Measurements from ENCODE around the gene EDDM3A. TPM values are rescaled to one million over a fixed set of nuclear protein-coding genes. Genes with fewer than 3 reads are reported as not detected.

The EDDM3A gene
- total and polyA plus RNA-seq, 2 experiments from 2014 or later: not detected

DNA sequence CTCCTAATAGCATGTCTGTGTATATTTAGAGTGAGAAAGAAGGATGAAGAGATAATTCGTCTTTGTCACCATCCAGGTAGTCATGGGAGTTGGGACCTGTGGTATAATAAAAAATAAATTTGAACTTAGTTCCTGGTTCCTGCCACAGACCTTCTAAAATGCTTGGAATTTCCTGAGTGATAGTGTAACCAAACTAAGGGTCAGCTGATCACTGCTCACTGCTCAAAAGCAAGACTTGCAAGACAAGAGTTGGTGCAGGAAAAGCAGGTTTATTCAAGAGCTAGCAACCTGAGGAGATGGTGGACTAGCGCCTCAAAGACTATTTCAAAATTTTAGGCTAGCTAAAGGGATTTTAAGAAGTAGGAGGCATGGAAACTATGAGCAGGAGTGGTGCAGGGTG lies 38.1 kb upstream of the EDDM3A start:
- H4K20me1 ChIP-seq (replicated peaks; ENCODE audit: insufficient read depth): no peaks in the 10 kb centered on the region
- H3K4me3 Mint-ChIP-seq: no peak overlapping the region; the same call in 2 of the 3 replicates
- no peak overlapping the region for H3K27ac Mint-ChIP-seq
- TF ChIP-seq NANOG (IDR thresholded peaks at IDR 0.05; ENCODE audit: borderline replicate concordance): no peak
- TF ChIP-seq, protein P1, sequence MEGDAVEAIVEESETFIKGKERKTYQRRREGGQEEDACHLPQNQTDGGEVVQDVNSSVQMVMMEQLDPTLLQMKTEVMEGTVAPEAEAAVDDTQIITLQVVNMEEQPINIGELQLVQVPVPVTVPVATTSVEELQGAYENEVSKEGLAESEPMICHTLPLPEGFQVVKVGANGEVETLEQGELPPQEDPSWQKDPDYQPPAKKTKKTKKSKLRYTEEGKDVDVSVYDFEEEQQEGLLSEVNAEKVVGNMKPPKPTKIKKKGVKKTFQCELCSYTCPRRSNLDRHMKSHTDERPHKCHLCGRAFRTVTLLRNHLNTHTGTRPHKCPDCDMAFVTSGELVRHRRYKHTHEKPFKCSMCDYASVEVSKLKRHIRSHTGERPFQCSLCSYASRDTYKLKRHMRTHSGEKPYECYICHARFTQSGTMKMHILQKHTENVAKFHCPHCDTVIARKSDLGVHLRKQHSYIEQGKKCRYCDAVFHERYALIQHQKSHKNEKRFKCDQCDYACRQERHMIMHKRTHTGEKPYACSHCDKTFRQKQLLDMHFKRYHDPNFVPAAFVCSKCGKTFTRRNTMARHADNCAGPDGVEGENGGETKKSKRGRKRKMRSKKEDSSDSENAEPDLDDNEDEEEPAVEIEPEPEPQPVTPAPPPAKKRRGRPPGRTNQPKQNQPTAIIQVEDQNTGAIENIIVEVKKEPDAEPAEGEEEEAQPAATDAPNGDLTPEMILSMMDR (conservative IDR thresholded peaks at IDR 0.05; ENCODE audit: low read depth in 2 of 2): no peak
- TF ChIP-seq ETS1 (IDR thresholded peaks at IDR 0.05): no peak
- no peak for TF ChIP-seq CREB1 (CRISPR knock-in tag; IDR thresholded peaks at IDR 0.05; ENCODE audit: low read depth)
- no peak for TF ChIP-seq EZH2phosphoT487 (IDR thresholded peaks at IDR 0.05; ENCODE audit: unreplicated experiment)
- peaks cover 7% of the 10 kb centered on the region for H3K27me3 Mint-ChIP-seq (ENCODE audit: insufficient read depth, low read depth, poor library complexity)
- peaks cover 6% of the 10 kb centered on the region; the same call in 1 of the 2 replicates for H3F3A ChIP-seq (replicated peaks; ENCODE audit: low read depth)
- H3K9me3 Mint-ChIP-seq: peaks cover 13% of the 10 kb centered on the region
- no peak overlapping the region for H2AFZ ChIP-seq
- H3K9me2 ChIP-seq (ENCODE audit: insufficient read depth): peaks cover 8% of the 10 kb centered on the region; the same call in 1 of the 2 replicates
- no peaks in the 10 kb centered on the region for H3K27me3 ChIP-seq (ENCODE audit: insufficient read depth)
- peaks cover 5% of the 10 kb centered on the region; the same call in 1 of the 2 replicates for H3K36me3 ChIP-seq (ENCODE audit: insufficient read depth)
- no peaks in the 10 kb centered on the region for H3K79me2 ChIP-seq (replicated peaks; ENCODE audit: insufficient read depth)
- H3K4me3 ChIP-seq: no peak overlapping the region
- peak overlapping the region; percentile 85 for H3K27ac ChIP-seq (ENCODE audit: low read depth)
- no peaks in the 10 kb centered on the region for H3K4me1 ChIP-seq (ENCODE audit: insufficient read depth)
- DNase-seq (ENCODE audit: low spot score): no peak
- peaks cover 10% of the 10 kb centered on the region; the same call in 2 of the 3 replicates for H3K36me3 Mint-ChIP-seq (ENCODE audit: low read depth)
- H3K4me1 Mint-ChIP-seq: peaks cover 16% of the 10 kb centered on the region; the same call in 2 of the 3 replicates
- peak overlapping the region; percentile 6; the same call in 1 of the 2 replicates for H3K4me2 ChIP-seq
- no peak; the same call in 2 of the 3 replicates for ATAC-seq

GRCh38 chr14:20711261-20711660 lies 34.4 kb upstream of the EDDM3A start:
- no peak overlapping the region for H3K4me3 Mint-ChIP-seq
- Histone ChIP-seq H3K4me3 (no peak overlapping the region), H3K4me2 (no peak overlapping the region), H3K4me1 (ENCODE audit: insufficient read depth) (no peaks in the 10 kb centered on the region), H3K9me2 (ENCODE audit: insufficient read depth) (peaks cover 13% of the 10 kb centered on the region; the same call in 1 of the 2 replicates), H2AFZ (no peak overlapping the region), H3K36me3 (ENCODE audit: insufficient read depth) (no peaks in the 10 kb centered on the region), H3K27ac (ENCODE audit: low read depth) (no peak overlapping the region), H4K20me1 (replicated peaks; ENCODE audit: insufficient read depth) (no peaks in the 10 kb centered on the region), H3K27me3 (ENCODE audit: insufficient read depth) (no peaks in the 10 kb centered on the region), H3F3A (replicated peaks; ENCODE audit: low read depth) (no peaks in the 10 kb centered on the region; the same call in 1 of the 2 replicates), H3K79me2 (replicated peaks; ENCODE audit: insufficient read depth) (no peaks in the 10 kb centered on the region)
- TF ChIP-seq, protein P2, sequence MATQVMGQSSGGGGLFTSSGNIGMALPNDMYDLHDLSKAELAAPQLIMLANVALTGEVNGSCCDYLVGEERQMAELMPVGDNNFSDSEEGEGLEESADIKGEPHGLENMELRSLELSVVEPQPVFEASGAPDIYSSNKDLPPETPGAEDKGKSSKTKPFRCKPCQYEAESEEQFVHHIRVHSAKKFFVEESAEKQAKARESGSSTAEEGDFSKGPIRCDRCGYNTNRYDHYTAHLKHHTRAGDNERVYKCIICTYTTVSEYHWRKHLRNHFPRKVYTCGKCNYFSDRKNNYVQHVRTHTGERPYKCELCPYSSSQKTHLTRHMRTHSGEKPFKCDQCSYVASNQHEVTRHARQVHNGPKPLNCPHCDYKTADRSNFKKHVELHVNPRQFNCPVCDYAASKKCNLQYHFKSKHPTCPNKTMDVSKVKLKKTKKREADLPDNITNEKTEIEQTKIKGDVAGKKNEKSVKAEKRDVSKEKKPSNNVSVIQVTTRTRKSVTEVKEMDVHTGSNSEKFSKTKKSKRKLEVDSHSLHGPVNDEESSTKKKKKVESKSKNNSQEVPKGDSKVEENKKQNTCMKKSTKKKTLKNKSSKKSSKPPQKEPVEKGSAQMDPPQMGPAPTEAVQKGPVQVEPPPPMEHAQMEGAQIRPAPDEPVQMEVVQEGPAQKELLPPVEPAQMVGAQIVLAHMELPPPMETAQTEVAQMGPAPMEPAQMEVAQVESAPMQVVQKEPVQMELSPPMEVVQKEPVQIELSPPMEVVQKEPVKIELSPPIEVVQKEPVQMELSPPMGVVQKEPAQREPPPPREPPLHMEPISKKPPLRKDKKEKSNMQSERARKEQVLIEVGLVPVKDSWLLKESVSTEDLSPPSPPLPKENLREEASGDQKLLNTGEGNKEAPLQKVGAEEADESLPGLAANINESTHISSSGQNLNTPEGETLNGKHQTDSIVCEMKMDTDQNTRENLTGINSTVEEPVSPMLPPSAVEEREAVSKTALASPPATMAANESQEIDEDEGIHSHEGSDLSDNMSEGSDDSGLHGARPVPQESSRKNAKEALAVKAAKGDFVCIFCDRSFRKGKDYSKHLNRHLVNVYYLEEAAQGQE (IDR thresholded peaks at IDR 0.05; ENCODE audit: unreplicated experiment): no peak
- TF ChIP-seq ETS1 (IDR thresholded peaks at IDR 0.05) (no peak), JUNB (IDR thresholded peaks at IDR 0.05; ENCODE audit: unreplicated experiment) (no peak), EZH2 (IDR thresholded peaks at IDR 0.05; ENCODE audit: low read depth, unreplicated experiment) (no peak), POLR2AphosphoS5 (IDR thresholded peaks at IDR 0.05; ENCODE audit: low read depth) (no peak), CREB1 (CRISPR knock-in tag; IDR thresholded peaks at IDR 0.05; ENCODE audit: low read depth) (no peak), ZNF114 (CRISPR knock-in tag; IDR thresholded peaks at IDR 0.05) (no peak)
- TF ChIP-seq, protein P1 (conservative IDR thresholded peaks at IDR 0.05; ENCODE audit: low read depth in 2 of 2): no peak
- ATAC-seq (no peak), DNase-seq (ENCODE audit: low spot score) (no peak)
- peaks cover 19% of the 10 kb centered on the region for H3K9me3 Mint-ChIP-seq
- H3K36me3 Mint-ChIP-seq (ENCODE audit: low read depth): peaks cover 15% of the 10 kb centered on the region
- H3K27me3 Mint-ChIP-seq (ENCODE audit: insufficient read depth, low read depth, poor library complexity): peaks cover 7% of the 10 kb centered on the region
- no peak overlapping the region for H3K27ac Mint-ChIP-seq
- peaks cover 31% of the 10 kb centered on the region for H3K4me1 Mint-ChIP-seq
